Caco-2 (cell line): ENCODE measurements around the gene RFPL1. TPM values are rescaled to one million over a fixed set of nuclear protein-coding genes. Genes with fewer than 3 reads are reported as not detected.

Source experiments
- BruUV-seq: library from RNA; stranded (reverse); fragments of 400-500 nt; replicated peaks from 2 replicates; lab custom pipeline; 2021; lab: Mats Ljungman, UMichigan
- CTCF ChIA-PET: fragments of 300-600 bp; sonication (Branson Sonifier 250); formaldehyde crosslinking; loops from one replicate; lab custom pipeline; 2022; ENCODE audit warnings: antibody characterized with exemption; lab: Charles Lee
- POLR2A ChIA-PET: fragments of 300-600 bp; sonication (Branson Sonifier 250); formaldehyde crosslinking; loops from one replicate; lab custom pipeline; 2022; ENCODE audit warnings: antibody characterized with exemption; lab: Charles Lee
- DNase-seq, 2 experiments: peaks; one replicate each; pipeline versions ENCODE4 v3.0.0 to v3.0.0-alpha.2; 2020 to 2022
- H3K27me3 ChIP-seq: replicated peaks from 2 replicates; pipeline ENCODE4 v1.6.0; 2011; ENCODE audit warnings: low read length; ENCODE audit not compliant: control insufficient read depth, insufficient read depth
- H3K36me3 ChIP-seq: 2 replicates; pipeline ENCODE4 v1.5.1; 2011; ENCODE audit warnings: low read length; ENCODE audit not compliant: control insufficient read depth, insufficient read depth
- H3K4me1 ChIP-seq: fragments of 250-450 bp; sonication (Bioruptor Pico); 2 replicates; pipeline ENCODE4 v1.5.1; 2020; ENCODE audit warnings: mild to moderate bottlenecking
- H3K4me3 ChIP-seq: 2 replicates; pipeline ENCODE4 v1.5.1; 2011; ENCODE audit warnings: low read depth, mild to moderate bottlenecking, control low read depth, low read length
- H3K9me3 ChIP-seq: fragments of 250-450 bp; sonication (Bioruptor Pico); 2 replicates; pipeline ENCODE4 v1.5.1; 2020; ENCODE audit warnings: mild to moderate bottlenecking, moderate library complexity
- H3K27ac Mint-ChIP-seq: one replicate; pipeline ENCODE4 v1.8.0; 2022; ENCODE audit warnings: mixed read lengths; ENCODE audit not compliant: unreplicated experiment
- H3K27me3 Mint-ChIP-seq: one replicate; pipeline ENCODE4 v1.8.0; 2022; ENCODE audit warnings: mixed read lengths; ENCODE audit not compliant: insufficient read depth, unreplicated experiment
- H3K36me3 Mint-ChIP-seq: one replicate; pipeline ENCODE4 v1.8.0; 2022; ENCODE audit warnings: mild to moderate bottlenecking, mixed read lengths; ENCODE audit not compliant: insufficient read depth, unreplicated experiment
- H3K4me1 Mint-ChIP-seq: one replicate; pipeline ENCODE4 v1.8.0; 2022; ENCODE audit warnings: low read depth, mixed read lengths; ENCODE audit not compliant: unreplicated experiment
- H3K4me3 Mint-ChIP-seq: one replicate; pipeline ENCODE4 v1.8.0; 2022; ENCODE audit warnings: mild to moderate bottlenecking, moderate library complexity, mixed read lengths; ENCODE audit not compliant: unreplicated experiment
- H3K9me3 Mint-ChIP-seq: one replicate; pipeline ENCODE4 v1.8.0; 2022; ENCODE audit warnings: mixed read lengths; ENCODE audit not compliant: unreplicated experiment
- intact Hi-C: fragments of 100-400 bp; cut with micrococcal nuclease; formaldehyde crosslinking; loops from one replicate; pipeline ENCODE4 v1.10.0; 2022; ENCODE audit not compliant: unreplicated experiment
- total RNA-seq: library from RNA; stranded (reverse); gene quantifications from 2 replicates; pipeline ENCODE4 v1.2.3, GENCODE V29; 2022
- TF ChIP-seq, protein P1 (sequence below), 2 experiments: fragments of 200-600 bp in 1 of 2; IDR thresholded peaks; 1 replicate in 1 of 2; 2 replicates in 1 of 2; pipeline versions ENCODE4 v1.5.1 to v1.8.0; 2011 to 2022; ENCODE audit warnings: antibody characterized with exemption in 1 of 2, control low read depth in 1 of 2, inconsistent platforms in 1 of 2, low read depth in 1 of 2, low read length in 1 of 2, mild to moderate bottlenecking in 1 of 2, moderate library complexity in 1 of 2; ENCODE audit not compliant: insufficient read depth in 1 of 2, severe bottlenecking in 1 of 2, unreplicated experiment in 1 of 2

Gene RFPL1
- total RNA-seq, 1 experiment from 2014 or later, result not detected

DNA sequence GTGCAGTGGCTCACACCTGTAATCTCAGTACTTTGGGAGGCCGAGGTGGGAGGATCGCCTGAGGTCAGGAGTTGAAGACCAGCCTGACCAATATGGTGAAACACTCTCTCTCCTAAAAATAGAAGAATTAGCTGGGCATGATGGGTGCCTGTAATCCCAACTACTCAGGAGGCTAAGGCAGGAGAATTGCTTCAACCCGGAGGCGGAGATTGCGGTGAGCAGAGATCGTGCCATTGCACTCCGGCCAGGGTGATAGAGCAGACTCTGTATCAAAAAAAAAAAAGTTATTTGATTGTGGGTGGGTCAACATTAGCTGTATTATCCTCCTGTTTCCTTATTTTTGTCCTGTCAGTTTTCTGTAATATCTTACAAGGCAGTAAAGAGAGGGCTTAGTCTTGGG lies 11.9 kb upstream of the RFPL1 start:
- Mint-ChIP-seq H3K9me3 (no peaks in the 10 kb centered on the region), H3K4me3 (no peak overlapping the region), H3K36me3 (no peaks in the 10 kb centered on the region), H3K4me1 (no peaks in the 10 kb centered on the region), H3K27ac (no peak overlapping the region), H3K27me3 (no peaks in the 10 kb centered on the region)
- Histone ChIP-seq H3K27me3 (no peaks in the 10 kb centered on the region), H3K9me3 (no peaks in the 10 kb centered on the region), H3K4me3 (no peak overlapping the region), H3K4me1 (peaks cover 4% of the 10 kb centered on the region; the same call in 1 of the 2 replicates), H3K36me3 (no peaks in the 10 kb centered on the region)
- DNase-seq, result no peak
- ChIA-PET CTCF (no interaction called here), POLR2A (no interaction called here)
- intact Hi-C loops, result no loop called here
- BruUV-seq, result no TSS peak
- TF ChIP-seq, protein P1, sequence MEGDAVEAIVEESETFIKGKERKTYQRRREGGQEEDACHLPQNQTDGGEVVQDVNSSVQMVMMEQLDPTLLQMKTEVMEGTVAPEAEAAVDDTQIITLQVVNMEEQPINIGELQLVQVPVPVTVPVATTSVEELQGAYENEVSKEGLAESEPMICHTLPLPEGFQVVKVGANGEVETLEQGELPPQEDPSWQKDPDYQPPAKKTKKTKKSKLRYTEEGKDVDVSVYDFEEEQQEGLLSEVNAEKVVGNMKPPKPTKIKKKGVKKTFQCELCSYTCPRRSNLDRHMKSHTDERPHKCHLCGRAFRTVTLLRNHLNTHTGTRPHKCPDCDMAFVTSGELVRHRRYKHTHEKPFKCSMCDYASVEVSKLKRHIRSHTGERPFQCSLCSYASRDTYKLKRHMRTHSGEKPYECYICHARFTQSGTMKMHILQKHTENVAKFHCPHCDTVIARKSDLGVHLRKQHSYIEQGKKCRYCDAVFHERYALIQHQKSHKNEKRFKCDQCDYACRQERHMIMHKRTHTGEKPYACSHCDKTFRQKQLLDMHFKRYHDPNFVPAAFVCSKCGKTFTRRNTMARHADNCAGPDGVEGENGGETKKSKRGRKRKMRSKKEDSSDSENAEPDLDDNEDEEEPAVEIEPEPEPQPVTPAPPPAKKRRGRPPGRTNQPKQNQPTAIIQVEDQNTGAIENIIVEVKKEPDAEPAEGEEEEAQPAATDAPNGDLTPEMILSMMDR (IDR thresholded peaks at IDR 0.05; ENCODE audit: insufficient read depth in 1 of 2, low read depth in 1 of 2, low read length in 1 of 2, severe bottlenecking in 1 of 2, unreplicated experiment in 1 of 2), result no peak

DNA sequence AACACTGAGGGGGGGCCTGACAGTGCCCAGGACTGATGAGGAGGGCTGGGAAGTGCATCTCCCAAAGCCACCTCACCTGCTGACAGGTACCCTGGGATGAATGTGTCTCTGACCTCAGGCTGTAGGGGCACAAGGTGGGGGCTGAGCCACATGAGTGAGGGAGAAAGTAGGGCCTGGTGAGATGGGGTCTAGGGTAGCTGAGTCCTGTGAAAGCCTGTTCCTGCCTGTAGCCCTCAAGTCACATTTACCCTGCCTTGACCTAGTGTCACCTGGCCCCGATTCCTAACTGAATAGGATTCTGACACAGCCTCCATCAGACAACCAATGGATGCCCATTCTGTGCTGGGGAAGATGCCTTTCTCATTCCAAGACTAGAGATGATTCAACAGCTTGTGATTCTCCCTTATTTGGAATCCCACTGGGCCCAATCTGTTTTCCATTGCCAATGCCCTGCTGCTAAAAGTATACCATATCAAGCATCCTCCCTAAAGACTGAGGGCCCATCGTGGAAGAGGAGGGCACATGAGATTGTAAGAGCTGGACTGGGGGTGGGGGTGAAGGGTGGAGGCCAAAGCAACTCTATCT lies 11.1 kb upstream of the RFPL1 start:
- H3K27ac Mint-ChIP-seq, result no peak overlapping the region
- peaks cover 6% of the 10 kb centered on the region for H3K4me1 Mint-ChIP-seq

DNA sequence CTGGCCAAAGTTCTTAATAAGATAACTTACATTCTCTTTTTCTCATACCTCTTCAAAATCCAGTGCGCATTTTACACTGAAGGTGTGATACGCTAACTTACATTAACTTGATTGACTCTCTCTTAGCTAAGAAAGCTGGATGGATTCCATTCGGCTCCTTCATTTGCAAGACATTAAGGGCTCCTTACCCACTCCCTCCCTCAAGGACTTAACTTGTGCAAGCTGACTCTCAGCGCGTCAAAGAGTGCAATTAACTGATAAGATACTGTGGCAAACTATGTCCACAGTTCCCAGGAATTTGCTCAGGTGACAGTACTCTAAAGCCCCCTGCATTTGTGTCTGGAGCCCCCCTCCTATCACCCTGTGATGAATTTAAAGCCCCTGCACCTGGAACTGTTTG lies 6.4 kb upstream of the RFPL1 start:
- no peaks in the 10 kb centered on the region for H3K27me3 ChIP-seq
- no peaks in the 10 kb centered on the region for H3K9me3 Mint-ChIP-seq
- ChIA-PET CTCF (no interaction called here), POLR2A (no interaction called here)
- intact Hi-C loops, result no loop called here
- TF ChIP-seq, protein P1 (IDR thresholded peaks at IDR 0.05; ENCODE audit: insufficient read depth in 1 of 2, low read depth in 1 of 2, low read length in 1 of 2, severe bottlenecking in 1 of 2, unreplicated experiment in 1 of 2), result no peak
- no TSS peak for BruUV-seq
- peaks cover 7% of the 10 kb centered on the region for H3K4me1 Mint-ChIP-seq
- no peaks in the 10 kb centered on the region for H3K36me3 ChIP-seq
- H3K9me3 ChIP-seq, result no peaks in the 10 kb centered on the region
- no peaks in the 10 kb centered on the region for H3K27me3 Mint-ChIP-seq
- H3K4me3 Mint-ChIP-seq, result no peak overlapping the region
- H3K36me3 Mint-ChIP-seq, result no peaks in the 10 kb centered on the region
- H3K27ac Mint-ChIP-seq, result no peak overlapping the region
- peak; percentile 41 to 62 for DNase-seq
- no peak overlapping the region for H3K4me3 ChIP-seq
- H3K4me1 ChIP-seq, result peaks cover 16% of the 10 kb centered on the region

More for the DNA sequence above, 11.1 kb upstream of the RFPL1 start:
- H3K27me3 Mint-ChIP-seq, result no peaks in the 10 kb centered on the region
- no peaks in the 10 kb centered on the region for H3K27me3 ChIP-seq
- no peaks in the 10 kb centered on the region for H3K36me3 Mint-ChIP-seq
- H3K4me3 ChIP-seq, result no peak overlapping the region
- TF ChIP-seq, protein P1 (IDR thresholded peaks at IDR 0.05; ENCODE audit: insufficient read depth in 1 of 2, low read depth in 1 of 2, low read length in 1 of 2, severe bottlenecking in 1 of 2, unreplicated experiment in 1 of 2), result no peak
- no TSS peak for BruUV-seq
- H3K9me3 Mint-ChIP-seq, result no peaks in the 10 kb centered on the region
- H3K36me3 ChIP-seq, result no peaks in the 10 kb centered on the region
- CTCF ChIA-PET, result no interaction called here
- intact Hi-C loops, result no loop called here
- no peaks in the 10 kb centered on the region for H3K9me3 ChIP-seq
- POLR2A ChIA-PET, result no interaction called here
- H3K4me3 Mint-ChIP-seq, result no peak overlapping the region
- no peak for DNase-seq
- H3K4me1 ChIP-seq, result peaks cover 12% of the 10 kb centered on the region
